Thymus (tissue), 14 donors: Measurements from ENCODE around the gene SLC35A5. TPM values are rescaled to one million over a fixed set of nuclear protein-coding genes. Genes with fewer than 3 reads are reported as not detected.
"Not testable (repeated sequence)": the region's sequence is repeated elsewhere in the genome, so short reads cannot be mapped to it uniquely, and the experiment has no call there.

Experiments used
- DNase-seq, 9 donors: peaks; one replicate each; pipeline ENCODE4 v3.0.0-alpha.2; 2013; ENCODE audit warnings: low spot score in 9 of 9, low read depth in 6 of 9, missing footprints in 1 of 9
- H3K27ac ChIP-seq, 2 donors: one replicate each; pipeline ENCODE4 v1.5.1; 2013; ENCODE audit warnings: control low read depth in 1 of 2, low read depth in 1 of 2, low read length in 1 of 2, mild to moderate bottlenecking in 1 of 2, moderate library complexity in 1 of 2
- H3K27me3 ChIP-seq, 2 donors: one replicate each; pipeline ENCODE4 v1.5.1; 2013; ENCODE audit warnings: low read length in 1 of 2; ENCODE audit not compliant: control insufficient read depth in 2 of 2, insufficient read depth in 1 of 2
- H3K36me3 ChIP-seq, 2 donors: one replicate each; pipeline ENCODE4 v1.5.1; 2013; ENCODE audit warnings: low read length in 1 of 2, mild to moderate bottlenecking in 1 of 2, moderate library complexity in 1 of 2; ENCODE audit not compliant: control insufficient read depth in 2 of 2, insufficient read depth in 2 of 2
- H3K4me1 ChIP-seq, 2 donors: one replicate each; pipeline ENCODE4 v1.5.1; 2013; ENCODE audit warnings: low read length in 2 of 2; ENCODE audit not compliant: control insufficient read depth in 2 of 2, insufficient read depth in 2 of 2
- H3K4me3 ChIP-seq, 2 donors: one replicate each; pipeline ENCODE4 v1.5.1; 2013; ENCODE audit warnings: low read length in 2 of 2, control low read depth in 1 of 2, mild to moderate bottlenecking in 1 of 2
- H3K9me3 ChIP-seq, 2 donors: one replicate each; pipeline ENCODE4 v1.5.1; 2013; ENCODE audit warnings: low read length in 1 of 2, mild to moderate bottlenecking in 1 of 2; ENCODE audit not compliant: control insufficient read depth in 2 of 2, insufficient read depth in 1 of 2
- WGBS: extraction: QIAGEN DNeasy Blood & Tissue Kit; methylation state at CpG from one replicate; pipeline ENCODE4 v1.1.7; 2013; 5-methylcytosine and 5-hydroxymethylcytosine counted together
- long read RNA-seq, 10 donors: transcript quantifications; one replicate each; lab custom pipeline, GENCODE V29; 2026
- polyA plus RNA-seq: library from polyadenylated mRNA; stranded (reverse); fragments of 200-250 nt; gene quantifications from one replicate; pipeline ENCODE4 v1.2.3, GENCODE V29; 2013
- total RNA-seq: library from RNA; stranded (reverse); fragments of 120-200 nt; gene quantifications from one replicate; pipeline ENCODE4 v1.2.4, GENCODE V29; 2013
- donor health status: healthy.

SLC35A5 gene
- total RNA-seq (25.9 TPM), polyA plus RNA-seq (21.7 TPM)
- long read RNA-seq, donor 1, result 0 reads
- long read RNA-seq, donor 2, full-length matches to known transcripts, result 12 of 12 reads
- long read RNA-seq, donor 2, partial matches to known transcripts, result 0 of 12 reads
- long read RNA-seq, donor 2, other reads (novel, unspliced or antisense), result 0 of 12 reads
- long read RNA-seq, donor 3, full-length matches to known transcripts, result 13 of 18 reads
- long read RNA-seq, donor 3, partial matches to known transcripts, result 5 of 18 reads
- long read RNA-seq, donor 3, other reads (novel, unspliced or antisense), result 0 of 18 reads
- long read RNA-seq, donor 4, full-length matches to known transcripts, result 3 of 3 reads
- long read RNA-seq, donor 4, partial matches to known transcripts, result 0 of 3 reads
- long read RNA-seq, donor 4, other reads (novel, unspliced or antisense), result 0 of 3 reads
- long read RNA-seq, donor 5, full-length matches to known transcripts, result 14 of 14 reads
- long read RNA-seq, donor 5, partial matches to known transcripts, result 0 of 14 reads
- long read RNA-seq, donor 5, other reads (novel, unspliced or antisense), result 0 of 14 reads
- long read RNA-seq, donor 6, full-length matches to known transcripts, result 5 of 125 reads
- long read RNA-seq, donor 6, partial matches to known transcripts, result 51 of 125 reads
- long read RNA-seq, donor 6, other reads (novel, unspliced or antisense), result 69 of 125 reads
- long read RNA-seq, donor 7, full-length matches to known transcripts, result 10 of 10 reads
- long read RNA-seq, donor 7, partial matches to known transcripts, result 0 of 10 reads
- long read RNA-seq, donor 7, other reads (novel, unspliced or antisense), result 0 of 10 reads
- long read RNA-seq, donor 8, full-length matches to known transcripts, result 3 of 3 reads
- long read RNA-seq, donor 8, partial matches to known transcripts, result 0 of 3 reads
- long read RNA-seq, donor 8, other reads (novel, unspliced or antisense), result 0 of 3 reads
- long read RNA-seq, donor 9, full-length matches to known transcripts, result 3 of 3 reads
- long read RNA-seq, donor 9, partial matches to known transcripts, result 0 of 3 reads
- long read RNA-seq, donor 9, other reads (novel, unspliced or antisense), result 0 of 3 reads
- long read RNA-seq, donor 10, full-length matches to known transcripts, result 8 of 8 reads
- long read RNA-seq, donor 10, partial matches to known transcripts, result 0 of 8 reads
- long read RNA-seq, donor 10, other reads (novel, unspliced or antisense), result 0 of 8 reads

DNA sequence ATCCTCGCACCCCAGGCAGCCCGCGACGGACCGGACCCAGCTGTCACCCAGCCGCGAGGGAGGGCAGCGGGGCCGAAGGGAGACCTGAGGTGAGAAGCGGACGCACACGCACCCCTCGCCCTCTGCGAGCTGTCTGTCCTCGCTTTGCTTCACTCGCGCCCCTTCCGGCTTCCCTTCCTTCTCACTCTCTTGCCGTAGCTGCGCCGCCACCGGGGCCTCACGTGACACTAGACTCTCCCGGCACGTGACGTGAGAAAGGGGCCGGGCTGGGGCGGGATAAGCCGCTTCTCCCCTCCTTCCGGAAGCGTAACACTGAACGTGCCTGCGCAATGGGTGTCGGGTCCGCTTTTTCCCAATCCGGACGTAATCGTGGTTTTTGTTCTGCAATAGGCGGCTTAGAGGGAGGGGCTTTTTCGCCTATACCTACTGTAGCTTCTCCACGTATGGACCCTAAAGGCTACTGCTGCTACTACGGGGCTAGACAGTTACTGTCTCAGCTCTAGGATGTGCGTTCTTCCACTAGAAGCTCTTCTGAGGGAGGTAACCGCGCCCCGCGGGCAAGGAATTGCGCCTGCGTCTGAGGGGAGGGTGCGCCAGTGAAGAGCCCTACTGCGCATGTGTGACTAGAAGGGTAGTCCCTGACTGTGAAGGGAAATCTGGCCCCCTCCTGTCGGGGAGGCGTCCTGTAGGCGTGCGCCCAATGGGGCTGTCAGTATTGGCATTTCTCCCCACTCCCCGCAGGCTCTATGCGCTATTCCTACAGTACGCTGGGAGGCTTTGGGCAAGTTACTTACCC is at the start of gene SLC35A5, which contains the start of gene ATG3:
TSS of gene SLC35A5 (plus strand) at position 312 of the 796 bp plus-strand sequence. CDS start 1,359 bp downstream, outside the sequence.
TSS of gene ATG3 (minus strand) at position 229 of the 796 bp plus-strand sequence. CDS start 434 bp downstream, outside the sequence.
- peaks cover 2 to 4% of the 10 kb centered on the region in 2 donors for H3K4me1 ChIP-seq
- peak within 1 kb of the TSS; percentile 83 to 88 for H3K4me3 ChIP-seq
- peak; percentile 94 to 99 (median 98) for DNase-seq
- H3K9me3 ChIP-seq, result peaks cover 0 to 3% of the 10 kb centered on the region in 2 donors
- under 1% methylated on average over 58 of the region's 58 CpGs for WGBS
- peaks cover 4 to 7% of the 10 kb centered on the region in 2 donors for H3K36me3 ChIP-seq
- H3K27me3 ChIP-seq, result no peaks in the 10 kb centered on the region
- peak within 1 kb of the TSS; percentile 97 for H3K27ac ChIP-seq

DNA sequence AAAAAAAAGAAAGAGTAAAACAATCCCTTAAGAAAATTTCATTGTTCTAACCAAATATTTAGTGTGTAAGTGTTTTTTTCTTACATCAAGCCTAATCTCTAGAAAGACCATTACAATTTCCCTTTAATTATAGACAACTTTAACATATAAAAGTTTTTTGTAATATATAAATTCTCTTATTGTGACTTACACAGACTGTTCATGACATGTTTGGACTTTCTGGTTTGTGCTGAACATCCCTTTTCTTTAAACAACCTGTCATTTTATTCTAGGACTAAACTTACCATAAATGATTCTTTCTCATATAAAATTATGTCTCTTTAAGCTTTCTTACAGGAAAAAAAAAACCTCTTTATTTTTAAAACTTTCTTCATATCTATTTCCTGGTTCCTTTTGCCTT is 49.5 kb upstream of the SLC35A5 start:
- H3K36me3 ChIP-seq, result no peaks in the 10 kb centered on the region
- DNase-seq, result no peak
- H3K4me3 ChIP-seq, result no peak overlapping the region

GRCh38 chr3:112514527-112515128 is 47.2 kb upstream of the SLC35A5 start:
- no peak overlapping the region for H3K4me3 ChIP-seq
- H3K36me3 ChIP-seq, result no peaks in the 10 kb centered on the region
- H3K27ac ChIP-seq, result no peak overlapping the region
- H3K4me1 ChIP-seq, result no peaks in the 10 kb centered on the region
- no peaks in the 10 kb centered on the region for H3K27me3 ChIP-seq
- no peak for DNase-seq
- WGBS, result 91% methylated on average over 2 of the region's 2 CpGs
- peaks cover 0 to 3% of the 10 kb centered on the region in 2 donors for H3K9me3 ChIP-seq

More for the DNA sequence above, 49.5 kb upstream of the SLC35A5 start:
- Histone ChIP-seq H3K9me3 (peaks cover 0 to 3% of the 10 kb centered on the region in 2 donors), H3K4me1 (no peaks in the 10 kb centered on the region), H3K27me3 (no peaks in the 10 kb centered on the region), H3K27ac (no peak overlapping the region)

- not testable (repeated sequence) for H3K4me3 ChIP-seq, H3K4me1 ChIP-seq, H3K36me3 ChIP-seq, H3K9me3 ChIP-seq, DNase-seq, H3K27me3 ChIP-seq, H3K27ac ChIP-seq
- 83% methylated on average over 3 of the region's 3 CpGs for WGBS
Observed at GRCh38 chr3:112518970-112519369, 42.9 kb upstream of the SLC35A5 start.

GRCh38 chr3:112519424-112520001 is 42.3 kb upstream of the SLC35A5 start:
- Histone ChIP-seq H3K4me3 (no peak overlapping the region), H3K4me1 (no peaks in the 10 kb centered on the region), H3K36me3 (no peaks in the 10 kb centered on the region), H3K9me3 (no peaks in the 10 kb centered on the region), H3K27ac (no peak overlapping the region), H3K27me3 (no peaks in the 10 kb centered on the region)
- peak; percentile 21 to 83 (median 55) for DNase-seq
- WGBS, result 95% methylated on average over 2 of the region's 2 CpGs

DNA sequence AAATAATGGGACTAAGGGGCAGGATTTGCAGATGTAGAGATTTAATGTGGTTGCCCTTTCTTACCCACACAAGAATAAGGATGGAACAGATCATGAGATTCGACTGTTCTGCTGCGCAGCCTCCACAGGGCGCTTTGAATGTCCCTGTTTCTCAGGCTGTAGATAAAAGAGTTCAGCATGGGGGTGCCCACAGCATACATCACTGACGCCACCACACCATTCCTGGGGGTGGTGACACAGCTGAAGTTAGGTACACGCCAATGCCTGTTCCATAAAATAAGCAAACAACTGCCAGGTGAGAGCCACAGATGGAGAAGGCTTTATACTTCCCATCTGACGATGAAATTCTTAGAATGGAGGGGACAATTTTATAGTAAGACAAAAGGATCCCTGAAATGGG is 37.7 kb upstream of the SLC35A5 start:
- DNase-seq, H3K9me3 ChIP-seq, H3K27ac ChIP-seq, H3K27me3 ChIP-seq, H3K4me1 ChIP-seq, H3K4me3 ChIP-seq: not testable (repeated sequence)
- WGBS, result 96% methylated on average over 6 of the region's 6 CpGs
- H3K36me3 ChIP-seq, result peaks cover 7 to 12% of the 10 kb centered on the region in 2 donors

DNA sequence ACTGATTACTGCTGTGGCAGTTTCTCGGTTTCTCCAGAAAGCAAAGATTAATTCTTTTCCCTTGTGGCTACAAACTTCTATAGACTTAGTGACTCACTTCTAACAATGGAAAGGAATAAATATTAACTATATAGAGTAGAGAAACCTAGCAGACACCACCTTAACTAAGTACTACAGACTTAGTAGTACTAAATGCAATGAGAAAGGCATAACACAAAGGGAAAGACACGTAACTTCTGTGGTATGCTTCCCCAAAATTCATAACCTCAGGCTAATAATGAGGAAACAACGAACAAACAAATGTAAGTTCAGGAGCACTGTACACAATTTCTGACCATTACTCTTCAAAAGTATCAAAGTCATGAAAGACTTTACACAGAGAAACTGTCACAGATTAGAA is 31.3 kb upstream of the SLC35A5 start:
- WGBS, result 98% methylated on average over 3 of the region's 3 CpGs
- H3K27me3 ChIP-seq, result no peaks in the 10 kb centered on the region
- DNase-seq, result no peak
- H3K36me3 ChIP-seq, result peaks cover 26% of the 10 kb centered on the region in 2 donors
- H3K9me3 ChIP-seq, result no peaks in the 10 kb centered on the region
- no peaks in the 10 kb centered on the region for H3K4me1 ChIP-seq
- no peak overlapping the region for H3K27ac ChIP-seq
- H3K4me3 ChIP-seq, result no peak overlapping the region
